Epithelial cell of esophagus (primary cell): ENCODE measurements around the gene DYSF.
A peak's percentile ranks its signal among the peaks of the same experiment; 100 is the strongest.

Experiments
- DNase-seq: peaks from one replicate; pipeline ENCODE4 v3.0.0; 2010; ENCODE audit warnings: low read depth
- H3K4me3 ChIP-seq: 2 replicates; pipeline ENCODE4 v1.5.1; 2011; ENCODE audit warnings: mild to moderate bottlenecking, low read length, control low read depth
- CTCF ChIP-seq: IDR thresholded peaks from 2 replicates; pipeline ENCODE4 v1.5.1; 2011; ENCODE audit warnings: low read depth, mild to moderate bottlenecking, low read length, control low read depth, inconsistent platforms; ENCODE audit not compliant: insufficient read depth; ENCODE audit errors: missing control alignments

Gene DYSF

DNA sequence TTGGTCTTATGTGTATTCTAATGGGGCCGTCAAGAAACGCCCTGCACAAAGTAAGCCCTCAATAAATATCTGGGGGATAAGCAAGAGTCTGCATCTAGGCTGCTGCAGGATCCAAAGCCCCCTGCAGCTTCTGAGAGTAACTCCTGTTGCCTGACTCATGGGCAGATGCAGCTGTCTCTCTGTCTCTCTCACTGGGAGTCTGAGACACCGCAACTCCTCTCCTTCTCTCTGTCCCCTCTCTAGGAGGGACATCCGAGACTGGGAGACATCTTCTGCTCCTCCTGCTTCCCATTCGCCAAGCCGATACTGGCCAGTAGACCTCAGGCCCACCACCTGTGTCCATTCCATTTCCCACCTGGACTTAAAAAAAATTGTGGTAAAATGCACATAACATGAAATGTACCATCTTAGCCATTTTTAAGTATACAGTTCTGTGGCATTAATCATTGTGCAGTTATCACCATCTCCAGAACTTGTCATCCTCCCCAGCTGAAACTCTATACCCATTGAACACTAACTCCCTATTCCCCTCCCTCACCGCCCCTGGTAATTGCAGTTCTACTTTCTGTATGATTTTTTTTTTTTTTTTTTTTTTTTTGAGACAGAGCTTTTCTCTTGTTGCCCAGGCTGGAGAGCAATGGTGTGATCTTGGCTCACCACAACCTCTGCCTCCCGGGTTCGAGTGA, 20.1 kb downstream of the DYSF start:
- TF ChIP-seq CTCF: no peak
- no peak overlapping the region for H3K4me3 ChIP-seq
- DNase-seq: no peak

DNA sequence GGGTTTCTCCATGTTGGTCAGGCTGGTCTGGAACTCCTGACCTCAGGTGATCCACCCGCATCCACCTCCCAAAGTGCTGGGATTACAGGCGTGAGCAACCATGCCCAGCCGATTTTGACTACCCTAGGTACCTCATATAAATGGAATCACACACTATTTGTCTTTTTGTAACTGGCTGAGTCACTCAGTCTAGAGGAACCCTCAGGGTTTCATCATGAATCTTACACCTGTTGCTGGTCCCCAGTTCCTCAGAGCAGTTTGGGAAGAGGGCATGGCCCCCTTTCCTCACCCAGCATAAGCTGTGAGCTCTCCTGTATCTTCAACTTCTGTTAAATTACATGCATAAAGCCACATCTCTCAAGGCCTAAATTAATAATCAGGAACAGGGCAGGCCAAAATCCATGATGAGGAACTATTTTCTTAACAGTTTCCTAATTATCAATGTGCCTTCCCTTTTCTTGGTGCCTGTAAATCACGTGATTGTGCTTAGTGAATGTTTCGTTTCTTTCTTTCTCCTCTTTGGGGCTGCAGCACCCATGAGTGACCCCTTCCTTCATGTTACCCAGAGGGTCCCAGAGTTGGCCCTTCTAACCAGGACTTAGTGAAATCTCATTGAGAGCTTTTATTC, 20.9 kb downstream of the DYSF start:
- no peak for DNase-seq
- no peak overlapping the region for H3K4me3 ChIP-seq
- no peak for TF ChIP-seq CTCF

GRCh38 chr2:71474744-71475397, 21.5 kb downstream of the DYSF start:
- no peak for DNase-seq
- no peak overlapping the region for H3K4me3 ChIP-seq
- TF ChIP-seq CTCF: no peak

- H3K4me3 ChIP-seq: no peak overlapping the region
- TF ChIP-seq CTCF: no peak
- DNase-seq: no peak
Measured at GRCh38 chr2:71476495-71476894, 23.1 kb downstream of the DYSF start.

DNA sequence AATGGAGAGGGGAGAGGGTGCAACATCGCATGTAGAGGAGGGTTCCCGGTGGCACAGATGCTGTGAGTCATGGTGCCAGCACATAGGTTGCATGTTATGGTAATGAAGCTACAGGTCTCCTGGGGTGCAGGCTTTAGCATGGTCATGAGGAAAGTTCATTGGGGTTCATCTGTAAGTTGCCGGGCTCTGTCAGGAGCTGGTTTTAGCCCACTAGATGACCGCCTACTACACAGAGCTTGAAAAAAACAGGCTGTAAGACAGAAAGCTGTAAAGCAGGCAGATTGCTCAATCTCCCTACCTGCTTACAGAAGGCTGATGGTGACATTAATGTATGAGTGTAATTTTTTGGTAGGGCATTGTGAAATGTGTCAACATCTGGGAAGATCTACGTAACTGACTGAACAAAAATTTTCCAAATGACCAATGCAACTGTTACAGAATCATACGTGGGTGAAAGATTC, 23.9 kb downstream of the DYSF start:
- TF ChIP-seq CTCF: no peak
- no peak overlapping the region for H3K4me3 ChIP-seq
- DNase-seq: peak; percentile 73

DNA sequence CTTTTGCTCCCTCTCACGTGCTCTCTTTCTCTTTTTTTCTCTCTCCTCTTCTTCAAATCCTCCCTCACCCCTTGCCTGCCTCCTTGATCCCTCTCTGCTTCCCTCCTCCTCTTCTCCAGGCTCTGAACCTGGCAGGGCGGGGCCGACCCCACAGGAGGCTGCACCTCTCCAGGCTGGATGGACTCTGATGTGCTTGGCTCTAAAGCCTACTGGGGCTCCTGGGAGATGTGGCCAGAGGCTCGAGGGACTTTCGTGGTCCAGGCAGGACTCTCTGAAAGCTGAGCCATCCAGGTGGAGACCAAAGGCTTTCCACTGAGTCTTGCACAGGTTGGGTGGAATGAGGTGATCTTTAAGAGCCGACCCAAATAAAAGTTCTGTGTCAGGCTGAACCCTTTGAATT, 25.4 kb downstream of the DYSF start:
- H3K4me3 ChIP-seq: no peak overlapping the region
- TF ChIP-seq CTCF: no peak
- DNase-seq: no peak

- no peak for DNase-seq
- H3K4me3 ChIP-seq: no peak overlapping the region
- TF ChIP-seq CTCF: no peak
Measured at GRCh38 chr2:71479261-71479660, 25.9 kb downstream of the DYSF start.
